Common myeloid progenitor, CD34-positive (primary cell): ENCODE data around the gene RCCD1.
"Not testable (repeated sequence)": the region's sequence is repeated elsewhere in the genome, so short reads cannot be mapped to it uniquely, and the experiment has no call there.

Source experiments
- CTCF ChIA-PET: fragments of 350-600 bp; sonication (Branson Sonifier 250); formaldehyde crosslinking; loops from one replicate; lab custom pipeline; 2021; ENCODE audit warnings: antibody characterized with exemption; lab: Charles Lee
- POLR2A ChIA-PET: fragments of 350-600 bp; sonication (Branson Sonifier 250); formaldehyde crosslinking; loops from one replicate; lab custom pipeline; 2021; ENCODE audit warnings: antibody characterized with exemption; lab: Charles Lee
- DNase-seq, 3 donors: peaks; one replicate each; pipeline versions ENCODE4 v3.0.0 to v3.0.0-alpha.2; 2013
- H3K27ac ChIP-seq, 2 experiments: 1 replicate in 1 of 2; 2 replicates in 1 of 2; pipeline ENCODE4 v1.7.0; 2013; ENCODE audit warnings: inconsistent platforms in 2 of 2, low read length in 2 of 2, mild to moderate bottlenecking in 2 of 2, low read depth in 1 of 2, moderate library complexity in 1 of 2; ENCODE audit not compliant: severe bottlenecking in 2 of 2, insufficient read depth in 1 of 2, poor library complexity in 1 of 2
- H3K27me3 ChIP-seq, 5 experiments: replicated peaks in 2 of 5; 1 replicate in 3 of 5; 2 replicates in 2 of 5; pipeline versions ENCODE4 v1.6.1 to v1.7.0; 2013; ENCODE audit warnings: low read length in 4 of 5, mild to moderate bottlenecking in 2 of 5, moderate library complexity in 2 of 5, inconsistent platforms in 1 of 5; ENCODE audit not compliant: insufficient read depth in 5 of 5, control insufficient read depth in 4 of 5
- H3K36me3 ChIP-seq, 4 experiments: 1 replicate in 2 of 4; 2 replicates in 2 of 4; pipeline versions ENCODE4 v1.6.1 to v1.7.0; 2013; ENCODE audit warnings: low read length in 3 of 4, control low read depth in 1 of 4, mild to moderate bottlenecking in 1 of 4; ENCODE audit not compliant: control insufficient read depth in 4 of 4, insufficient read depth in 4 of 4
- H3K4me1 ChIP-seq, 4 experiments: 1 replicate in 3 of 4; 2 replicates in 1 of 4; pipeline versions ENCODE4 v1.6.1 to v1.7.1; 2013; ENCODE audit warnings: low read length in 3 of 4, mild to moderate bottlenecking in 3 of 4, control low read depth in 1 of 4, inconsistent platforms in 1 of 4, moderate library complexity in 1 of 4; ENCODE audit not compliant: control insufficient read depth in 4 of 4, insufficient read depth in 4 of 4; ENCODE audit errors: control extremely low read depth in 1 of 4
- H3K4me3 ChIP-seq, 7 experiments: 1 replicate in 4 of 7; 2 replicates in 3 of 7; pipeline versions ENCODE4 v1.5.1 to v1.7.0; 2013; ENCODE audit warnings: mild to moderate bottlenecking in 7 of 7, low read length in 6 of 7, moderate library complexity in 6 of 7, inconsistent platforms in 2 of 7, low read depth in 2 of 7, control low read depth in 1 of 7; ENCODE audit not compliant: insufficient read depth in 4 of 7, control insufficient read depth in 1 of 7; ENCODE audit errors: extremely low read depth in 1 of 7
- H3K9me3 ChIP-seq, 5 experiments: 1 replicate in 4 of 5; 2 replicates in 1 of 5; pipeline versions ENCODE4 v1.6.1 to v1.7.1; 2013; ENCODE audit warnings: low read length in 4 of 5, mild to moderate bottlenecking in 2 of 5, inconsistent platforms in 1 of 5, low read depth in 1 of 5, moderate library complexity in 1 of 5; ENCODE audit not compliant: control insufficient read depth in 4 of 5, insufficient read depth in 2 of 5; ENCODE audit errors: control extremely low read depth in 1 of 5
- WGBS: methylation state at CpG from one replicate; pipeline ENCODE4 v1.1.5; 2013; ENCODE audit not compliant: insufficient coverage; 5-methylcytosine and 5-hydroxymethylcytosine counted together

RCCD1 gene

DNA sequence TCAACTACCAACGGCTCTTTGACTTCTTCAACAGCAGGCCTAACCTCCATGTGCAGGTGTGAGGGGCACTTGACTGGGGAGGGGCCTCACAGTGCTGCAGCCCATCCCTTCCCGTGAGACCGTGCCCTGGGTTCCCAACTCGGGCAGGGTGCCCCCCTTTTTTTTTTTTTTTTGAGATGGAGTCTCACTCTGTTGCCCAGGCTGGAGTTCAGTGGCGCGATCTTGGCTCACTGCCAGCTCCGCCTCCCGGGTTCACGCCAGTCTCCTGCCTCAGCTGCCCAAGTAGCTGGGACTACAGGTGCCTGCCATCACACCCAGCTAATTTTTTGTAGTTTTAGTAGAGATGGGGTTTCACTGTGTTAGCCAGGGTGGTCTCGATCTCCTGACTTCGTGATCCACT is 45.2 kb upstream of the RCCD1 start:
- 98% methylated on average over 11 of the region's 11 CpGs for WGBS
- H3K27ac ChIP-seq, H3K4me1 ChIP-seq, H3K4me3 ChIP-seq, H3K9me3 ChIP-seq, POLR2A ChIA-PET, H3K27me3 ChIP-seq, DNase-seq: not testable (repeated sequence)
- peaks cover 17 to 90% (median 82%) of the 10 kb centered on the region in 4 experiments for H3K36me3 ChIP-seq
- CTCF ChIA-PET = interaction anchor here (1.1 to 11.0 kb wide), 3 partner anchors 9 to 24 kb away, joined by 4 to 96 read pairs (median 4); partner anchors contain the start of genes HDDC3 and MAN2A2

DNA sequence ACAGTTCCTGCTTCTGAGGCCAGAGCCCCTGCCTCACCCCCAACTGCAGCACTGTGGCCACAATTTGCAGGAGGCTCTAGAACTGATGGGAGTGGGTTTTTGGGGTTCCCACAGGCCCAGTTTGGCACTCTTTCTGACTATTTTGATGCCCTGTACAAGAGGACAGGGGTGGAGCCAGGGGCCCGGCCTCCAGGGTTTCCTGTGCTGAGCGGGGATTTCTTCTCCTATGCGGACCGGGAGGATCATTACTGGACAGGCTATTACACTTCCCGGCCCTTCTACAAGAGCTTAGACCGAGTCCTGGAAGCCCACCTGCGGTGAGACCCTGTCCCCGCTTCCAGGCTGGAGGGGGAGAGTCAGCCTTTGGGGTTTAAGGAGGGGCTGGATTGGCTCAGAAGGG is 44.7 kb upstream of the RCCD1 start:
- Histone ChIP-seq H3K27me3 (no peaks in the 10 kb centered on the region), H3K4me3 (no peak overlapping the region), H3K27ac (peak overlapping the region in 1 of 2 experiments; percentile 47), H3K9me3 (no peaks in the 10 kb centered on the region), H3K4me1 (peaks cover 0 to 13% (median 9%) of the 10 kb centered on the region in 4 experiments), H3K36me3 (peaks cover 17 to 91% (median 80%) of the 10 kb centered on the region in 4 experiments)
- POLR2A ChIA-PET = no interaction called here
- whole genome bisulfite sequencing = 100% methylated on average over 7 of the region's 8 CpGs
- CTCF ChIA-PET = interaction anchor here (1.3 to 11.0 kb wide), 2 partner anchors 9 to 17 kb away, joined by 3 to 96 read pairs; partner anchors contain the start of gene MAN2A2
- no peak for DNase-seq

DNA sequence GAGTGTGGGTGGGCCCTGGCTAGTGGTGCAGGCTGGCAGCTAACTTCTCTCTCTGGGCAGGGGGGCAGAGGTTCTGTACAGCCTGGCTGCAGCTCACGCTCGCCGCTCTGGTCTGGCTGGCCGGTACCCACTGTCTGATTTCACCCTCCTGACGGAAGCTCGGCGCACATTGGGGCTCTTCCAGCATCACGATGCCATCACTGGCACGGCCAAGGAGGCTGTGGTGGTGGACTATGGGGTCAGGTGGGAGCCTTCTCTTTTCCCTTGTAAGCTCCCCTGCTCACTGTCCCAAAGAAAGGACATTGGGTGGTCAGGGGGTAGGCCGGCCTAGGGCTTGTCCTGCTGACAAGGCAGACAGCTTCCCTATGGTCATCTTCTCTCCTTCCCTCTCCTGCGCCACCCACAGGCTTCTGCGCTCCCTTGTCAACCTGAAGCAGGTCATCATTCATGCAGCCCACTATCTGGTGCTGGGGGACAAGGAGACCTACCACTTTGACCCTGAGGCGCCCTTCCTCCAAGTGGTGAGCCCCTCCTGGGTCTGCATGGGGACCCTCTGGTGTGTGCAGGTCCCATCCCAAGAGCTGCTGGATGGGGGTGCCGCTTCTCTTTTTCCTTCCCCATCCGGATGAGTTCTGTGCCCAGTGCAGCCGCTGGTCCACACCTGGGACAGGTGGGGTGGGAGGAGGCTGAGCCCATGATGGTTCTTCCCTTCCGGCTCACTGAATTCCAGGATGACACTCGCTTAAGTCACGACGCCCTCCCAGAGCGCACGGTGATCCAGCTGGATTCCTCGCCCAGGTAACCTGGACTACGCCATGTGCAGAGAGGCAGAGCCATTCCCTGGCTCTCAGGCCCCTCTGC is 44.0 kb upstream of the RCCD1 start:
- Histone ChIP-seq H3K4me3 (no peak overlapping the region), H3K27me3 (no peaks in the 10 kb centered on the region), H3K4me1 (peaks cover 6 to 20% (median 16%) of the 10 kb centered on the region in 4 experiments), H3K36me3 (peaks cover 13 to 91% (median 73%) of the 10 kb centered on the region in 4 experiments), H3K27ac (peak overlapping the region in 1 of 2 experiments; percentile 47), H3K9me3 (no peaks in the 10 kb centered on the region)
- 97% methylated on average over 19 of the region's 24 CpGs for WGBS
- ChIA-PET CTCF (interaction anchor here (1.3 to 11.0 kb wide), 2 partner anchors 10 to 18 kb away, joined by 3 to 96 read pairs; partner anchors contain the start of gene MAN2A2), POLR2A (no interaction called here)
- DNase-seq = no peak

DNA sequence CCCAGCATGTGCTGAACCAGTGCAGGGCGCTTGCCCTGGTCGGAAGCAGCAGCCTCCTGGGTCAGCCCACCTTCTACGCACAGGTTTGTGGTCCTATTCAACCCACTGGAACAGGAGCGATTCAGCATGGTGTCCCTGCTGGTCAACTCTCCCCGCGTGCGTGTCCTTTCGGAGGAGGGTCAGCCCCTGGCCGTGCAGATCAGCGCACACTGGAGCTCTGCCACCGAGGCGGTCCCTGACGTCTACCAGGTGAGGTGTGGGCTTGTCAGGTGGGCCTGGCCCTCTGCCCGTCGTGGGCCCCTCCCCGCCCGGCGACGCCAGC is 43.4 kb upstream of the RCCD1 start:
- 97% methylated on average over 12 of the region's 19 CpGs for WGBS
- peaks cover 13 to 88% (median 67%) of the 10 kb centered on the region in 4 experiments for H3K36me3 ChIP-seq
- ChIA-PET POLR2A (no interaction called here), CTCF (interaction anchor here (1.3 to 11.0 kb wide), 2 partner anchors 10 to 18 kb away, joined by 3 to 96 read pairs; partner anchors contain the start of gene MAN2A2)
- no peak overlapping the region for H3K27ac ChIP-seq
- no peaks in the 10 kb centered on the region for H3K9me3 ChIP-seq
- H3K27me3 ChIP-seq = no peaks in the 10 kb centered on the region
- DNase-seq = no peak
- peaks cover 6 to 26% (median 22%) of the 10 kb centered on the region in 4 experiments for H3K4me1 ChIP-seq
- H3K4me3 ChIP-seq = no peak overlapping the region

DNA sequence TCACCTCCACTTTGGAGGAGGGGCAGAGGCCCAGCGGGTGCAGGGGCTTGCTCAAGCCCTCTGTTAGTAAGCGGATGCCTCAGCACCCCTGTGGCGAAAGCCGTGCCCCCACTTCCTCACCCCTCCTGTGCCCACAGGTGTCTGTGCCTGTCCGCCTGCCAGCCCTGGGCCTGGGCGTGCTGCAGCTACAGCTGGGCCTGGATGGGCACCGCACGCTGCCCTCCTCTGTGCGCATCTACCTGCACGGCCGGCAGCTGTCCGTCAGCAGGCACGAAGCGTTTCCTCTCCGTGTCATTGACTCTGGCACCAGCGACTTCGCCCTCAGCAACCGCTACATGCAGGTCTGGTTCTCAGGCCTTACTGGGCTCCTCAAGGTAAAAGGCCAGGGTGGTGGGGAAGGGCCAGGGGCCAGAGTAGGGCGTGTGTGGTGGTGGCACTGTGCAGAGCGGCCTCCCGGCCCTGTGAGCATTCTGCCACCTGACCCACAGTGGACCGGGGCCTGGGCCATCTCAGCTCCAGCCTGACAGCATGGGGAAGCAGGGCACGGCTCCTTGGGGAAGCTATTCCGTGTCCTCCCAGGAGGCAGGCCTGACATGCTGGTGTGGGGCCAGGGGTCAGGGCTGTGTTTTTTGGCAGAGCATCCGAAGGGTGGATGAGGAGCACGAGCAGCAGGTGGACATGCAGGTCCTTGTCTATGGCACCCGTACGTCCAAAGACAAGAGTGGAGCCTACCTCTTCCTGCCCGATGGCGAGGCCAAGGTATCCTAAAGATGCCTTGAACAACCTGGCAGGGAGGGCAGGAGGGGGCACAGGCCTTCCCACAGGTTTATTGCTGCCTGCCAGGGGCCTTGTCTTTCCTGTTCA is 42.5 kb upstream of the RCCD1 start:
- POLR2A ChIA-PET = no interaction called here
- CTCF ChIA-PET = interaction anchor here (11.0 kb wide), 1 partner anchor 11 kb away, joined by 96 read pairs; the partner anchor contains the start of gene MAN2A2
- Histone ChIP-seq H3K27me3 (no peaks in the 10 kb centered on the region), H3K36me3 (peaks cover 13 to 88% (median 62%) of the 10 kb centered on the region in 4 experiments), H3K9me3 (no peaks in the 10 kb centered on the region), H3K4me1 (peaks cover 11 to 35% (median 31%) of the 10 kb centered on the region in 4 experiments), H3K27ac (no peak overlapping the region), H3K4me3 (no peak overlapping the region)
- 98% methylated on average over 30 of the region's 30 CpGs for WGBS
- DNase-seq = no peak

DNA sequence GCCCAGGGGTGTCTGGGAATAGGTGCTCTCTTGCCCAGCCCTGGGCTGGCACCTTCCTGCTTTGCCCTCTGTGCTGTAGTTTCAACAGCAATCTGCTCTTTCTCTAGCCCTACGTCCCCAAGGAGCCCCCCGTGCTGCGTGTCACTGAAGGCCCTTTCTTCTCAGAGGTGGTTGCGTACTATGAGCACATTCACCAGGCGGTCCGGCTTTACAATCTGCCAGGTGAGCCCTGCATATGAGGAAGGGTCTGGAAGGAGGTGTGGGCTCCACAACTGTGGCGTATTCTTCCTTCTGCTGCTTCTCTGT is 42.0 kb upstream of the RCCD1 start:
- Histone ChIP-seq H3K9me3 (no peaks in the 10 kb centered on the region), H3K36me3 (peaks cover 13 to 88% (median 62%) of the 10 kb centered on the region in 4 experiments), H3K27me3 (no peaks in the 10 kb centered on the region), H3K4me1 (peaks cover 11 to 38% (median 33%) of the 10 kb centered on the region in 4 experiments), H3K27ac (no peak overlapping the region), H3K4me3 (no peak overlapping the region)
- DNase-seq = no peak
- 97% methylated on average over 7 of the region's 7 CpGs for WGBS
- CTCF ChIA-PET = interaction anchor here (11.0 kb wide), 1 partner anchor 12 kb away, joined by 96 read pairs; the partner anchor contains the start of gene MAN2A2
- POLR2A ChIA-PET = no interaction called here
